22Rv1 (cell line): Measurements from ENCODE around the gene CCDC127.

ENCODE experiments used
- ZFX ChIP-seq: fragments of 450-650 bp; IDR thresholded peaks from 2 replicates; pipeline ENCODE4 v1.6.1; 2017; ENCODE audit warnings: antibody characterized with exemption, borderline replicate concordance
- TF ChIP-seq, protein P1 (sequence below): fragments of 450-650 bp; IDR thresholded peaks from 2 replicates; pipeline ENCODE4 v1.5.1; 2017; ENCODE audit warnings: mild to moderate bottlenecking

DNA sequence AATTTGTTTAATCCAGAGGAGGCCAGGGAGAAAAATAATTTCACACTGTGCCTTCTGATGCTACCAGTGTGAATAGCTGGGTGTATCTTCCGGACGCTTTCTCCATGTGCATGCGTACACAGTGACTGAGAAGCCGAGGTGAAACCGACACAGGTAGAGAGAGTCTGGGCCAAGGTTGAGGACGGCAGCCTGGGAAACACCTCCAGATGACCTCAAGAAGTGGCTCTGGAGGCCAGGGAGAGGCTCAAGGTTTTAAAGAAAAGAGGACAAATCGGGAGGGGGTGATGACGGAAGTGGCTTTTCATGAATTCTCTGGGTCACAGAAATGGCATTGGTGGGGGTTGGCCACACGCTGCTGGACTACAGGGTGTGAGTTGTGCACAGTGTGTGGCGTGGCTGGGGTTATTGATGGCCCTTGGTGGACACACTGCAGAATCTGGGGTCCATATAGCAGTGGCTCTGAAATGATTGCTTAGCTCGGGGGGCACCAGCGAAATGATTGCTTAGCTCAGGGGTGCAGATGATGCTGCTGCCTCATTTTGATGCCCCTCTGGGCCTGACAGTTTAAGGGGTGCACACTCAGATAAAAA is 60.7 kb downstream of the CCDC127 start:
- TF ChIP-seq, protein P1, sequence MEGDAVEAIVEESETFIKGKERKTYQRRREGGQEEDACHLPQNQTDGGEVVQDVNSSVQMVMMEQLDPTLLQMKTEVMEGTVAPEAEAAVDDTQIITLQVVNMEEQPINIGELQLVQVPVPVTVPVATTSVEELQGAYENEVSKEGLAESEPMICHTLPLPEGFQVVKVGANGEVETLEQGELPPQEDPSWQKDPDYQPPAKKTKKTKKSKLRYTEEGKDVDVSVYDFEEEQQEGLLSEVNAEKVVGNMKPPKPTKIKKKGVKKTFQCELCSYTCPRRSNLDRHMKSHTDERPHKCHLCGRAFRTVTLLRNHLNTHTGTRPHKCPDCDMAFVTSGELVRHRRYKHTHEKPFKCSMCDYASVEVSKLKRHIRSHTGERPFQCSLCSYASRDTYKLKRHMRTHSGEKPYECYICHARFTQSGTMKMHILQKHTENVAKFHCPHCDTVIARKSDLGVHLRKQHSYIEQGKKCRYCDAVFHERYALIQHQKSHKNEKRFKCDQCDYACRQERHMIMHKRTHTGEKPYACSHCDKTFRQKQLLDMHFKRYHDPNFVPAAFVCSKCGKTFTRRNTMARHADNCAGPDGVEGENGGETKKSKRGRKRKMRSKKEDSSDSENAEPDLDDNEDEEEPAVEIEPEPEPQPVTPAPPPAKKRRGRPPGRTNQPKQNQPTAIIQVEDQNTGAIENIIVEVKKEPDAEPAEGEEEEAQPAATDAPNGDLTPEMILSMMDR, result no peak
- TF ChIP-seq ZFX, result no peak
